GM10248 (cell line): Measurements from ENCODE around the gene TMEM59.
A peak's percentile ranks its signal among the peaks of the same experiment; 100 is the strongest.
"Not testable (repeated sequence)": the region's sequence is repeated elsewhere in the genome, so short reads cannot be mapped to it uniquely, and the experiment has no call there.

Experiments used
- CTCF ChIA-PET: fragments of 300-600 bp; sonication (Branson Sonifier 250); formaldehyde crosslinking; extraction: SDS; loops from one replicate; lab custom pipeline; 2021; ENCODE audit warnings: antibody characterized with exemption; lab: Yijun Ruan, JAX
- POLR2A ChIA-PET: fragments of 350-650 bp; sonication (Branson Sonifier 250); formaldehyde crosslinking; extraction: SDS; loops from one replicate; lab custom pipeline; 2020; ENCODE audit warnings: antibody characterized with exemption; lab: Yijun Ruan, JAX
- DNase-seq: peaks from one replicate; pipeline ENCODE4 v3.0.0; 2012; ENCODE audit errors: extremely low spot score
- CTCF ChIP-seq: IDR thresholded peaks from 2 replicates; pipeline ENCODE4 v1.5.1; 2012; ENCODE audit warnings: mild to moderate bottlenecking, low read depth; ENCODE audit errors: extremely low read depth, missing control alignments, control extremely low read depth

The TMEM59 gene

GRCh38 chr1:54064299-54064698, 11.3 kb upstream of the TMEM59 start:
- TF ChIP-seq CTCF: no peak
- DNase-seq: no peak
- POLR2A ChIA-PET: no interaction called here
- CTCF ChIA-PET: interaction anchor here (1.5 kb wide), 1 partner anchor 7 kb away, joined by 4 read pairs; no protein-coding TSS in a partner anchor

GRCh38 chr1:54054438-54054749, 1.4 kb upstream of the TMEM59 start:
- DNase-seq: peak; percentile 20
- ChIA-PET POLR2A (no interaction called here), CTCF (interaction anchor here (1.0 to 1.4 kb wide), 3 partner anchors 15 to 110 kb away, joined by 3 to 4 read pairs (median 3); no protein-coding TSS in a partner anchor)
- TF ChIP-seq CTCF: no peak

GRCh38 chr1:54053745-54054437, 887 bp upstream of the TMEM59 start:
- peak; percentile 7 for DNase-seq
- TF ChIP-seq CTCF: no peak
- CTCF ChIA-PET: interaction anchor here (1.0 to 2.0 kb wide), 7 partner anchors 16 to 195 kb away, joined by 3 to 6 read pairs (median 3); no protein-coding TSS in a partner anchor
- POLR2A ChIA-PET: interaction anchor here (1.5 kb wide), 1 partner anchor 109 kb away, joined by 3 read pairs; the partner anchor contains the start of gene IFT25

GRCh38 chr1:54052431-54052933, 522 bp downstream of the TMEM59 start:
- CTCF ChIA-PET: interaction anchor here (0.7 to 2.0 kb wide), 11 partner anchors 9 to 437 kb away, joined by 3 to 12 read pairs (median 4); no protein-coding TSS in a partner anchor
- POLR2A ChIA-PET: interaction anchor here (0.6 to 1.5 kb wide), 3 partner anchors 11 to 354 kb away, joined by 3 to 4 read pairs (median 4); partner anchors contain the start of genes IFT25 and SSBP3
- no peak for TF ChIP-seq CTCF
- peak; percentile 52 for DNase-seq

GRCh38 chr1:54051933-54052430, 1.0 kb downstream of the TMEM59 start:
- DNase-seq: no peak
- no peak for TF ChIP-seq CTCF
- CTCF ChIA-PET: interaction anchor here (1.1 to 2.0 kb wide), 6 partner anchors 10 to 438 kb away, joined by 3 to 12 read pairs (median 6); no protein-coding TSS in a partner anchor
- POLR2A ChIA-PET: no interaction called here

GRCh38 chr1:54050435-54050834, 2.6 kb downstream of the TMEM59 start:
- CTCF ChIA-PET: interaction anchor here (1.0 to 1.5 kb wide), 2 partner anchors 11 to 19 kb away, joined by 3 to 5 read pairs; no protein-coding TSS in a partner anchor
- POLR2A ChIA-PET, DNase-seq: not testable (repeated sequence)
